ENCODE results near the gene IFI27L1.

DNA sequence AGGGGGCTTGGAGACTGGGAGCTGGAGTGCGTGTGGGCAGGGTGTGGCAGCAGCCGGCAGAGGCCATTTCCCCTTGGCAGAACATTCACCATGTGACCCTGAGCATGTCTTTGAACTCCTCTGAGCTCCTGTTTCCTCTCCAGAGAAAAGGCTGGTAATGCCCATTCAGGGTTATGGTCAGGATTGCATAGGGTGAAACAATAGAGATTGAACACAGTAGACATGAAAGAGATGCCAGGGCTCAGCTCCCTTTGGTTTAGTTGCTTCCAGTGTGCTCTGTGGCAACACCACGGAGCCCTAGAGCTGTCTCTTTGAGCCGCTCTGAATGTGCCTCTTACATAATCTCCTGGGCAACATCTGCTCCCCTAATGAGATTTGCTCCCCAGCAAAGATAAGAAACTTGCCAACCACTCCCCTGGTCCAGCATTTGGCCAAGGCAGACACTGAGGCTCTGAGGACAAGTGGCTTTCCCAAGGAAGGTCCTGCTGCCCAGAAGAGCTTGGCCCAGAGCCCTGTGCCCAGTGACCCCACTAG is 34.0 kb downstream of the IFI27L1 start:
- TF ChIP-seq, protein P1, sequence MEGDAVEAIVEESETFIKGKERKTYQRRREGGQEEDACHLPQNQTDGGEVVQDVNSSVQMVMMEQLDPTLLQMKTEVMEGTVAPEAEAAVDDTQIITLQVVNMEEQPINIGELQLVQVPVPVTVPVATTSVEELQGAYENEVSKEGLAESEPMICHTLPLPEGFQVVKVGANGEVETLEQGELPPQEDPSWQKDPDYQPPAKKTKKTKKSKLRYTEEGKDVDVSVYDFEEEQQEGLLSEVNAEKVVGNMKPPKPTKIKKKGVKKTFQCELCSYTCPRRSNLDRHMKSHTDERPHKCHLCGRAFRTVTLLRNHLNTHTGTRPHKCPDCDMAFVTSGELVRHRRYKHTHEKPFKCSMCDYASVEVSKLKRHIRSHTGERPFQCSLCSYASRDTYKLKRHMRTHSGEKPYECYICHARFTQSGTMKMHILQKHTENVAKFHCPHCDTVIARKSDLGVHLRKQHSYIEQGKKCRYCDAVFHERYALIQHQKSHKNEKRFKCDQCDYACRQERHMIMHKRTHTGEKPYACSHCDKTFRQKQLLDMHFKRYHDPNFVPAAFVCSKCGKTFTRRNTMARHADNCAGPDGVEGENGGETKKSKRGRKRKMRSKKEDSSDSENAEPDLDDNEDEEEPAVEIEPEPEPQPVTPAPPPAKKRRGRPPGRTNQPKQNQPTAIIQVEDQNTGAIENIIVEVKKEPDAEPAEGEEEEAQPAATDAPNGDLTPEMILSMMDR (IDR thresholded peaks at IDR 0.05), result no peak
- TF ChIP-seq POLR2A (IDR thresholded peaks at IDR 0.05) (no peak), POLR2AphosphoS5 (IDR thresholded peaks at IDR 0.05) (no peak)
